Measurements from ENCODE around the gene ZNF226.
"Not testable (repeated sequence)": the region's sequence is repeated elsewhere in the genome, so short reads cannot be mapped to it uniquely, and the experiment has no call there.

ZNF226 gene

DNA sequence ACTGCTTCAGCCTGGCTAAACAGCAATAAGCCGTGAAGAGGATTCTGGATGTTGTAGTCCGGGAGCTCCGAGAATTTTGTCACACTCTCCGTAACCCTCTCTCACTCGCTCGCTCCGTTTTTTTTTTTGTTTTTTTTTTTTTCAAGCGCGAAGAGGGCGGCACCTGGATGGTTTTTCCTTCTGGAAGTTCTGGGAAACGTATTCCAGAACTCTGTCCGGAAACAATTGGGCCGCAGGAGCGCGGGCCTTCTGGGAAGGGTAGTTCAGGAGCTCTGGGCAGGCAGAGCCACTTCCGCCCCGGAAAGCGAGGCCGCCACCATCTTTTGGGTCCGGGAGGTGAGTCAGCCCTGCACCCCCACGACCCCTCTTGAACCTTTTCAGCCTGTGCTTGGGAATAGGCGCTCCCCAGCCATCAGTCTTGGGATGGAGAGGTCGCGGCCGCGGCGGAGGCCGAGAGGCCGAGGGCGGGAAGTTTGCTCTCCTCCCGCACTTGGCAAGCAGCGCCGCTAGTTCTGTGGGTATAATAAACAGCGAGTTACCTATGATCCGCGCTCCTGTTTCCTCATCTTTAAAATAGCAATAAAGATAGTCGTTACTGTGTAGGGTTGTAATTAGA lies 47.5 kb downstream of the ZNF226 start, which contains the start of gene ZNF227:
TSS of gene ZNF227 (plus strand) at position 283 of the 616 bp plus-strand sequence. CDS start 5,261 bp downstream, outside the sequence.
- in situ Hi-C loops (cut with MboI; ENCODE audit: low sequenced_read_pairs), result no loop called here

DNA sequence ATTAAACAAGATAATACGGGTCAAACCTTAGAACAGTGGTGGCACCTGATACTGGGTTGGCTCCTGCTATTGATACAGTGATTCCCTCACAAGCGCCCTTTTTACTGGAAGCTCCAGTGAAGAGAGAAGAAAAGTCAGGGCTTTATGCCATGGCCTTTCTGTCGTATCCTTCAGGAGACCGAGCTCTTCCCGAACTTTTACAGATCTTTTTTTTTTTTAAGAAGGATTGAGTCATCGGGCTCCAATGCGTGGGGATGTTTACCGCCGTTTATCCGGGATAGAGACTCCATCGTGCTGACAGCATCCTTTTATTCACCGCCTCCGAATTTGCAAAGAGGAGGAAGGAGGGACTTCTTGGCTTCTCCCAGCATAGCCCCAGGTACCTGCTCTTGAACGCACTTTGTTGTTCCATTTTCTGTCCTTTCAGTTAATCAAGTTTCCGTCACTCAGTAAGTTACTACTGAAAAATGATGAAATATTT lies 48.0 kb downstream of the ZNF226 start:
- in situ Hi-C loops (cut with MboI; ENCODE audit: low sequenced_read_pairs), result no loop called here

DNA sequence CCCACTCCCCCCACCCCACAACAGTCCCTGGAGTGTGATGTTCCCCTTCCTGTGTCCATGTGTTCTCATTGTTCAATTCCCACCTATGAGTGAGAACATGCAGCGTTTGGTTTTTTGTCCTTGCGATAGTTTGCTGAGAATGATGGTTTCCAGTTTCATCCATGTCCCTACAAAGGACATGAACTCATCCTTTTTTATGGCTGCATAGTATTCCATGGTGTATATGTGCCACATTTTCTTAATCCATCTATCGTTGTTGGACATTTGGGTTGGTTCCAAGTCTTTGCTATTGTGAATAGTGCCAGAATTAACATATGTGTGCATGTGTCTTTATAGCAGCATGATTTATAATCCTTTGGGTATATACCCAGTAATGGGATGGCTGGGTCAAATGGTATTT lies 55.0 kb downstream of the ZNF226 start:
- in situ Hi-C loops (cut with MboI; ENCODE audit: low sequenced_read_pairs), result not testable (repeated sequence)

DNA sequence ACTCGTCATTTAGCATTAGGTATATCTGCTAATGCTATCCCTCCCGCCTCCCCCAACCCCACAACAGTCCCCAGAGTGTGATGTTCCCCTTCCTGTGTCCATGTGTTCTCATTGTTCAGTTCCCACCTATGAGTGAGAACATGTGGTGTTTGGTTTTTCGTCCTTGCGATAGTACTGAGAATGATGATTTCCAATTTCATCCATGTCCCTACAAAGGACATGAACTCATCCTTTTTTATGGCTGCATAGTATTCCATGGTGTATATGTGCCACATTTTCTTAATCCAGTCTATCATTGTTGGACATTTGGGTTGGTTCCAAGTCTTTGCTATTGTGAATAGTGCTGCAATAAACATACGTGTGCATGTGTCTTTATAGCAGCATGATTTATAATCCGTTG lies 55.9 kb downstream of the ZNF226 start:
- in situ Hi-C loops (cut with MboI; ENCODE audit: low sequenced_read_pairs), result not testable (repeated sequence)

DNA sequence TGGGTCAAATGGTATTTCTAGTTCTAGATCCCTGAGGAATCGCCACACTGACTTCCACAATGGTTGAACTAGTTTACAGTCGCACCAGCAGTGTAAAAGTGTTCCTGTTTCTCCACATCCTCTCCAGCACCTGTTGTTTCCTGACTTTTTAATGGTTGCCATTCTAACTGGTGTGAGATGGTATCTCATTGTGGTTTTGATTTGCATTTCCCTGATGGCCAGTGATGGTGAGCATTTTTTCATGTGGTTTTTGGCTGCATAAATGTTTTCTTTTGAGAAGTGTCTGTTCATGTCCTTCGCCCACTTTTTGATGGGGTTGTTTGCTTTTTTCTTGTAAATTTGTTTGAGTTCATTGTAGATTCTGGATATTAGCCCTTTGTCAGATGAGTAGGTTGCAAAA lies 56.4 kb downstream of the ZNF226 start:
- in situ Hi-C loops (cut with MboI; ENCODE audit: low sequenced_read_pairs), result not testable (repeated sequence)
